Naive thymus-derived CD8-positive, alpha-beta T cell (primary cell): ENCODE data around the gene PGS1. TPM values are rescaled to one million over a fixed set of nuclear protein-coding genes. Genes with fewer than 3 reads are reported as not detected.

Source experiments
- ATAC-seq, 2 donors: fragments of 150-1000 bp; cut with Tn5 transposase in 1 of 2; sonication (Bioruptor Pico), chemical (Tn5 transposase) in 1 of 2; 1 replicate in 1 of 2; 2 replicates in 1 of 2; pipeline ENCODE4 v1.10.0; 2021; ENCODE audit warnings: mild to moderate bottlenecking in 2 of 2, moderate library complexity in 2 of 2
- POLR2A ChIA-PET: fragments of 350-600 bp; sonication (Branson Sonifier 250); formaldehyde crosslinking; loops from one replicate; lab custom pipeline; 2021; ENCODE audit warnings: antibody characterized with exemption; lab: Charles Lee
- DNase-seq, 10 donors: peaks; one replicate each; pipeline versions ENCODE4 v3.0.0 to v3.0.0-alpha.2; 2020 to 2022
- H3K27ac Mint-ChIP-seq, 10 donors: one replicate each; pipeline ENCODE4 v1.8.0; 2020 to 2022; ENCODE audit warnings: mild to moderate bottlenecking in 10 of 10, mixed read lengths in 10 of 10, moderate library complexity in 4 of 10, inconsistent platforms in 1 of 10
- H3K27me3 Mint-ChIP-seq, 5 donors: one replicate each; pipeline ENCODE4 v1.8.0; 2021 to 2022; ENCODE audit warnings: mixed read lengths in 5 of 5
- H3K36me3 Mint-ChIP-seq, 3 donors: one replicate each; pipeline ENCODE4 v1.8.0; 2020 to 2022; ENCODE audit warnings: mixed read lengths in 3 of 3, mild to moderate bottlenecking in 2 of 3, inconsistent platforms in 1 of 3
- H3K4me1 Mint-ChIP-seq, 4 donors: one replicate each; pipeline ENCODE4 v1.8.0; 2021 to 2022; ENCODE audit warnings: mixed read lengths in 4 of 4
- H3K4me3 Mint-ChIP-seq, 10 donors: one replicate each; pipeline ENCODE4 v1.8.0; 2020 to 2022; ENCODE audit warnings: mild to moderate bottlenecking in 10 of 10, mixed read lengths in 10 of 10, moderate library complexity in 6 of 10, inconsistent platforms in 1 of 10
- H3K9me3 Mint-ChIP-seq, 9 donors: one replicate each; pipeline ENCODE4 v1.8.0; 2020 to 2022; ENCODE audit warnings: mixed read lengths in 9 of 9, mild to moderate bottlenecking in 3 of 9, inconsistent platforms in 1 of 9, moderate library complexity in 1 of 9
- polyA plus RNA-seq, 3 donors: library from polyadenylated mRNA; unstranded; fragments of 300-500 nt; fragmentation: Illumina TruSeq; gene quantifications; one replicate each; pipeline ENCODE4 v1.2.3, GENCODE V29; 2021
- total RNA-seq, 8 experiments: library from RNA in 2 of 8; stranded (reverse) in 2 of 8; gene quantifications; one replicate each; pipeline ENCODE4 v1.2.3 and lab custom pipeline; 2021 to 2026

PGS1 gene
- total and polyA plus RNA-seq, 5 experiments from 2014 or later = 24.3 to 73.4 (median 46.6) TPM

DNA sequence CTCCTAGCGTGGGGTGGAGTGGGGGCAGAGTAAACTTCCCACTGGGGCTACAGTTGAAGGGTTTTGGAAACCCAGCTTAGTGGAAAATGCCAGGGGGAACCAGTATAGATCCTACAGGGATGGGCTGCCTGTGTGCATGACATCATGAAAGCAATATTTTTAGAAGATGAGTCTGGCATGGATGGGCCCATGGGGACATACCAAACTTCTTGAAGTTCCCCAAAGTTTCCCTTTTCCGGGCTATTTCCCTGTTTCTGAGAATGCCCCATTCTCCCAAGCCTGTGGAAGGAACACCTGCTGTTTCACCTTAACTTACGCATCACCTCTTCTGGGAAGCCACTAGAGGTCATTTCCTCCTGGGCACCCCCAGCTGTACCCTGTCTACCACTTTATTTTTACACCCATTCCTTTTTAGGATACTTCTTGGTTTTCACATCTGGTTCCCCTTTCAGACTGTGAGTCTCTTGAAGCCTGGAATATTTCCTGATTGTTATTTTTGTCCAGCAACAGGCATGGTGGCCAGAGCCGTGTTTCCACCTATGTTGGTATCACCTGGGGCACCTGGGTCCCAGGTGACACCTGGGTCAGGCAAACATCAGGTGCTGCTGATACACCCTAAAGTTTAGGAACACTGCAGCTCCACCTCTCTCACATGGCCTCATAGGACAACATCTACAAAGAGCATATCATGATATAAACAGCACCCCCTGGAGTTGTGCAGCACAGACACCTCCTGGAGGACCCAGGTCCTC lies 28.4 kb upstream of the PGS1 start:
- peak overlapping the region in 1 of 10 donors; percentile 47 for H3K4me3 Mint-ChIP-seq
- DNase-seq (no peak), ATAC-seq (no peak)
- POLR2A ChIA-PET = interaction anchor here (0.8 to 1.6 kb wide), 3 partner anchors 8 to 14 kb away, joined by 3 to 5 read pairs (median 3); no protein-coding TSS in a partner anchor
- H3K9me3 Mint-ChIP-seq = no peaks in the 10 kb centered on the region
- H3K27me3 Mint-ChIP-seq = no peaks in the 10 kb centered on the region
- H3K36me3 Mint-ChIP-seq = no peaks in the 10 kb centered on the region
- peak overlapping the region in 7 of 10 donors; percentile 22 to 81 (median 70) for H3K27ac Mint-ChIP-seq
- peaks cover 37 to 79% (median 71%) of the 10 kb centered on the region in 4 donors for H3K4me1 Mint-ChIP-seq

DNA sequence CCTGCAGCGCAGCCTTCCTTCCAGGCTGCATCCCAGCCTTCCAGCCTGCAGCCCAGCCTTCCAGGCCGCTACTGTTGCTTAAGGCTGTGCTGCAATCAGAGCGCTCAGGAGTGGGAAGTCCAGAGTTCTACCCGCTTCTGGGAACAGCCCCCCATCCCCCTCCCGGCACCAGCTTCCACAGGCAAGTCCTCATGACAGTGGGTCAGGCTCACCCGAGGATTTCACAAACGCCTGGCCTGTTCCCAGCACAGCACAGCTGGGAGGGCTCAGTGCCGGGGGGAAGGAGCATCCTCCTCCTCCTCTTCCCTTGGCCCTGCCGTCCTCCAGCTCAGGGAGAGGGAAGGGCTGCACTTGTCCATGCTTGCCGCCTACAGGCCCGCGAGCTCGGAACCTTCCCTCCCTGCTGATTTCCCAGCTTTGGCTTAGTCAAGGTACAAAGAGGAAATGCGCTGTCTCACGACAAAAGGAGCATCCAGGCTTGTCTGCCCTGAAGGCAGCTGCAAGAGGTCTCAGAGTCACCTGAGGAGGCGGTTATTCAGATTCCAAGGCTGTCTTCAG lies 26.9 kb upstream of the PGS1 start:
- Mint-ChIP-seq H3K27ac (peak overlapping the region in 8 of 10 donors; percentile 48 to 96 (median 74)), H3K4me3 (peak overlapping the region in 7 of 10 donors; percentile 39 to 81 (median 57)), H3K9me3 (no peaks in the 10 kb centered on the region), H3K4me1 (peaks cover 45 to 79% (median 74%) of the 10 kb centered on the region in 4 donors), H3K27me3 (no peaks in the 10 kb centered on the region), H3K36me3 (no peaks in the 10 kb centered on the region)
- no peak for ATAC-seq
- POLR2A ChIA-PET = interaction anchor here (0.7 to 1.6 kb wide), 5 partner anchors 13 to 393 kb away, joined by 3 to 6 read pairs (median 4); partner anchors contain the start of gene TNRC6C
- no peak for DNase-seq

DNA sequence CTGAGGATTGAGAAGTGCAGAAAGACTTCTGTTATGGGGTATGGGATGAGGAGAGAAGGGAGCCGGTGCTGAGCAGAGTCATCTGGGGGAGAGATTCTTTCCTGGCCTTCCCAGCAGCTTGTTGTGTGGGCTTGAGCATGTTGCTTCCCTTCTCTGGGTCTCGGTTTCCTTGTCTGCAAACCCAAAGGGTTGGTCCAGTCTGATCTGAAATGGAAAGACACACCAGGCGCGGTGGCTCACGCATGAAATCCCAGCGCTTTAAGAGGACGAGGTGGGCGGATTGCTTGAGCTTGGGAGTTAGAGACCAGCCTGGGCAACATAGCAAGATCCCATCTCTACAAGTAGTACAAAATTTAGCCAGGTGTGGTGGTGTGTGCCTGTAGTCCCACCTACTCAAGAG lies 24.6 kb upstream of the PGS1 start:
- Mint-ChIP-seq H3K27me3 (no peaks in the 10 kb centered on the region), H3K4me3 (peak overlapping the region; percentile 24 to 89 (median 84)), H3K27ac (peak overlapping the region; percentile 91 to 99 (median 93)), H3K4me1 (peaks cover 36 to 77% (median 74%) of the 10 kb centered on the region in 4 donors), H3K9me3 (no peaks in the 10 kb centered on the region), H3K36me3 (peaks cover 0 to 18% (median 1%) of the 10 kb centered on the region in 3 donors)
- ATAC-seq (no peak), DNase-seq (no peak)
- POLR2A ChIA-PET = interaction anchor here (0.6 to 1.0 kb wide), 2 partner anchors 29 to 61 kb away, joined by 3 read pairs; no protein-coding TSS in a partner anchor

DNA sequence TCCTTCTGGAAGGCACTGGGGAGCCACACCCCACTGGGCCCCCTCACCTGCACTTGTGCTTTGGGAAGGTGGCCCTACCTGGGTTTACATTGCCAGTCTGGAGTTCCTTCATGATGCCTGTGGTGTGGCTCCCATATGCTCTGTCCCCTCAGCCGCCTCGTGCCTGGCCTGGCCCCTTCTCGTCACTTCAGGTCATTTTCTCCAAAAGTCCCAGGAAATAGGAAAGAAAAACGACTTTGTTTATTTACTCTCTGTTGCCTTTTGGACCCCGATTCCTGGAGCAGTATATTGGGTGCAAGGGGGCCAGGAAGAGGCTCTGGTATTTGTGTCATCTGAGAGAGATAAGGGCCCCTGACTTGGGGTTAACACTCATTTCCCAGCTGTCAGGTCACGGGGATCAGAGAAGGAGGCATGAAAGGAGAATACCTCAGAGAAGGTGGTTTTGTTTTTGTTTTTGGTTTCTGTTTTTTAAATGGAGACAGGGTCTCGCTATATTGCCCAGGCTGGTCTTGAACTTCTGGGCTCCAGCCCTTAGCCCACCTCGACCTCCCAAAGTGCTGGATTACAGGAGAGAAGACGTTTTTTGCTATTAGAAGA lies 23.3 kb upstream of the PGS1 start:
- Mint-ChIP-seq H3K4me1 (peaks cover 31 to 68% (median 66%) of the 10 kb centered on the region in 4 donors), H3K27me3 (no peaks in the 10 kb centered on the region), H3K4me3 (peak overlapping the region; percentile 57 to 82 (median 72)), H3K27ac (peak overlapping the region; percentile 93 to 99 (median 97)), H3K36me3 (peaks cover 0 to 18% (median 1%) of the 10 kb centered on the region in 3 donors), H3K9me3 (no peaks in the 10 kb centered on the region)
- DNase-seq (peak in 6 of 10 donors; percentile 28 to 52 (median 44)), ATAC-seq (no peak)
- POLR2A ChIA-PET = interaction anchor here (0.7 kb wide), 1 partner anchor 20 kb away, joined by 3 read pairs; no protein-coding TSS in a partner anchor

DNA sequence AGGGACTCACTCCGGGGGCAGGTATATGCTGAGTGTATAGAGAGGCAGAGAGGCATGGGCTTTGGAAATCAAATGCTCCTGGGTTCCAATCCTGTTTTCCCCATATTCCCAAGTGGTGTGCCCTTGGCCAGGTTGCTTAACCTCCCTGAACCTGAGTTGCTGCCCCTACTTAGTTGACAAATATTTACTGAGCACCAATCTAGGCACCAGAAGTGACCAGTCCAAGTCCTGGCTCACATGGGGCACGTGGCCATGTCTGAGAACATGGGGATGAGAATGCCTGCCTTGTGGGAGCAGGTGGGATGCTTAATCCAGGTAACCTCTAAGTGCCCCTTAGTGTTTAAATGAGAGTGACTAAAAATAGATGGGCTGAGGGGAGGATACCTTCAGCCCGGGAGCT lies 22.7 kb upstream of the PGS1 start:
- Mint-ChIP-seq H3K27ac (peak overlapping the region; percentile 93 to 99 (median 97)), H3K4me1 (peaks cover 27 to 64% (median 62%) of the 10 kb centered on the region in 4 donors), H3K27me3 (no peaks in the 10 kb centered on the region), H3K36me3 (peaks cover 0 to 18% (median 1%) of the 10 kb centered on the region in 3 donors), H3K9me3 (no peaks in the 10 kb centered on the region), H3K4me3 (peak overlapping the region; percentile 59 to 90 (median 76))
- DNase-seq (peak in 1 of 10 donors; percentile 11), ATAC-seq (no peak)
- POLR2A ChIA-PET = no interaction called here

DNA sequence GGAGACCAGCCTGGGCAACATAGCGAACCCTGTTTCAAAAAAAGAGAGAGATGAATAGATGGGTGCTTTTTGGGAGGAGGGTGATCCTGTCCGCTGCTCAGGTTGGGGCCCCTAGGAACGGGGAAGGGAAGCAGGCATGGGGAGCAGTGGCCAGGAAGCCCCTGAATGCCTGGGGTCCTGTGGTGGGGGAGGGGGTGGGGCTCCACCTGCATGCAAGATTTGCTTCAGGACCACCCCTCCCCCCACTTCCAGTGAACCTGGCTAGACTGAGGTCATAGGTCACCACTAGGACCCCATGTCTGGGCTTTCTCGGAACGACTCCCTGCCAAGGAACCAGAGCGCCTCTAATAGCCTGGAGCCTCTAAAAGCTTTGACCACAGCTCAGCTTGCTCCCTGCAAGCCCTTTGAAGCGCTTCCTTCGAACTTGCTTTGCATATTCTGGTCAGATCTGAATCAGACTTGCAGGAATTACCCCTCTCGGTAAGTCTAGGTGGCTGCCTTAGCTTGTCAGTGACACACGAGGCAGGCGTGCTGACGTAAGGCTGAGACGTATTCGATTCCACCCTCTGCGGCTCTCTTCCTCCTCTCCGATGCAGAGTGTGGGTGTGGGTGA lies 22.2 kb upstream of the PGS1 start:
- DNase-seq (peak; percentile 62 to 96 (median 92)), ATAC-seq (peak; percentile 72 to 78)
- Mint-ChIP-seq H3K36me3 (peaks cover 0 to 18% (median 1%) of the 10 kb centered on the region in 3 donors), H3K4me1 (peaks cover 28 to 68% (median 63%) of the 10 kb centered on the region in 4 donors), H3K27ac (peak overlapping the region; percentile 93 to 99 (median 97)), H3K4me3 (peak overlapping the region; percentile 59 to 90 (median 76)), H3K9me3 (no peaks in the 10 kb centered on the region), H3K27me3 (no peaks in the 10 kb centered on the region)
- POLR2A ChIA-PET = interaction anchor here (0.6 to 0.7 kb wide), 2 partner anchors 27 to 1637 kb away, joined by 3 read pairs; no protein-coding TSS in a partner anchor

DNA sequence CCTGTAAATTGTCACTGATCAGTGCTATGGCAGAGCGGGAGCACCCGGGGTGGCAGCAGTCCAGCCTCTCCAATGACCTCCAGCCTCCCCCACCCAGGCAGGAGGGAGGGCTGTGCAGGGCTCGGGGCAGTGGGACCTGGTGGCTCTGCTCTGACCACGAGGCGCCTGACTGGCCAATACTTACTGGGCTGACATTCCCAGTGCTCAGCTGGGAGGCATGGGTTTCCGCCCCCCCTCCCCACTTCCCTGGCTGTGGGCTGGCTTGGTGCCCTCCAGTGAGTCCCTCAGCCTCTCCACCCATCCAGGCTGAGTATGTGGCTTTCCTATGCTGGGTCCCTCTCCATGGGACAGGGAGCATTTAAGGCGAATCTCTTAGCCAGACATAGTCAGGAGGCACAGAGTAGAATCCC lies 21.3 kb upstream of the PGS1 start:
- H3K36me3 Mint-ChIP-seq = peaks cover 0 to 18% (median 1%) of the 10 kb centered on the region in 3 donors
- H3K4me3 Mint-ChIP-seq = peak overlapping the region; percentile 73 to 90 (median 80)
- H3K27ac Mint-ChIP-seq = peak overlapping the region; percentile 82 to 99 (median 96)
- DNase-seq = no peak
- no peak for ATAC-seq
- H3K9me3 Mint-ChIP-seq = no peaks in the 10 kb centered on the region
- H3K4me1 Mint-ChIP-seq = peaks cover 28 to 67% (median 61%) of the 10 kb centered on the region in 4 donors
- no peaks in the 10 kb centered on the region for H3K27me3 Mint-ChIP-seq
- POLR2A ChIA-PET = interaction anchor here (4.4 to 6.0 kb wide), 2 partner anchors 12 to 16 kb away, joined by 18 to 55 read pairs; no protein-coding TSS in a partner anchor

DNA sequence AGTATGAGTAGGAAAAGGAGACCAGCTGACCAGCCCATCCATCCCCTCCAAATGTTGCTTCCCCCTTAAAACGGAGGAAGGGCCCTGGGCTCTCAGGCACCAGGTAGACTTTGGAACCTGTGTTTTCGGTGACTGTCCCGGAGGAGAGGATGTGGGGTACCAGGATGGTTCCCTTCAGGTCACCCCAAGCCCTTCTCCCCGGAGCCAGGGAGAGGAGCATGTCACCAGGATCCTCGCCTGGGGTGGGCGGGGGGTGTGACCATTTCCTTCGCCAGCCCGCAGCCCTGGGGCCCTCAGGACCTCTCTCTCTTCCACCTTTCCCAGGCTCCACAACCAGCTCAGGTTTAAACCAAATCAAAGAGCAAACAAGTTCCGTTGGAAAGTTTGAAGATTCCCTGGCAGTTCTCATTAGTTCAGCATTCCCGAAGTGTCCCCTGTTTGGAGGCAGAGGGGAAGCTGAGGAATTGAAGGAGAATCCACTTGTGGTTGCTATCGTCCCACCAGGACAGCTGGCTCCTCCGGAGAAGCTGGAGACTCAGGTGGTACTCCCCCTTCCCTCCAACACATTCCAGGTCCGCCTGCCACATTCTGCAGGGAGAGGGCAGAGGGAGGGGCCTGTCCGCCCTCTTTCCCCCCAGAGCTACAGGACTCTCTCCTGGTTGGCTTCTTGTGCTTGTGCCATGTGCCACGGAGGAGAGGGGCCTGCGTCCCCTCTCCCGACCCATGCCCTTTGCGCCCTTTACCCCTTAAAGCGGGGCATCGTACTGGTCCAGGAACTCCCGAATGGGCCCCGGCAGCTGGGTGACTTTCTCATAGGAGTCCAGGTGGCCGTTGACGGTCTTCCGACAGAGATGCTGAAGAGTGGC lies 20.5 kb upstream of the PGS1 start:
- H3K27me3 Mint-ChIP-seq = no peaks in the 10 kb centered on the region
- H3K27ac Mint-ChIP-seq = peak overlapping the region; percentile 82 to 99 (median 96)
- ATAC-seq = no peak
- peaks cover 0 to 18% (median 1%) of the 10 kb centered on the region in 3 donors for H3K36me3 Mint-ChIP-seq
- POLR2A ChIA-PET = interaction anchor here (0.7 to 6.0 kb wide), 6 partner anchors 13 to 308 kb away, joined by 4 to 55 read pairs (median 14); no protein-coding TSS in a partner anchor
- peak in 1 of 10 donors; percentile 11 for DNase-seq
- peak overlapping the region; percentile 73 to 90 (median 80) for H3K4me3 Mint-ChIP-seq
- H3K4me1 Mint-ChIP-seq = peaks cover 28 to 67% (median 58%) of the 10 kb centered on the region in 4 donors
- no peaks in the 10 kb centered on the region for H3K9me3 Mint-ChIP-seq

DNA sequence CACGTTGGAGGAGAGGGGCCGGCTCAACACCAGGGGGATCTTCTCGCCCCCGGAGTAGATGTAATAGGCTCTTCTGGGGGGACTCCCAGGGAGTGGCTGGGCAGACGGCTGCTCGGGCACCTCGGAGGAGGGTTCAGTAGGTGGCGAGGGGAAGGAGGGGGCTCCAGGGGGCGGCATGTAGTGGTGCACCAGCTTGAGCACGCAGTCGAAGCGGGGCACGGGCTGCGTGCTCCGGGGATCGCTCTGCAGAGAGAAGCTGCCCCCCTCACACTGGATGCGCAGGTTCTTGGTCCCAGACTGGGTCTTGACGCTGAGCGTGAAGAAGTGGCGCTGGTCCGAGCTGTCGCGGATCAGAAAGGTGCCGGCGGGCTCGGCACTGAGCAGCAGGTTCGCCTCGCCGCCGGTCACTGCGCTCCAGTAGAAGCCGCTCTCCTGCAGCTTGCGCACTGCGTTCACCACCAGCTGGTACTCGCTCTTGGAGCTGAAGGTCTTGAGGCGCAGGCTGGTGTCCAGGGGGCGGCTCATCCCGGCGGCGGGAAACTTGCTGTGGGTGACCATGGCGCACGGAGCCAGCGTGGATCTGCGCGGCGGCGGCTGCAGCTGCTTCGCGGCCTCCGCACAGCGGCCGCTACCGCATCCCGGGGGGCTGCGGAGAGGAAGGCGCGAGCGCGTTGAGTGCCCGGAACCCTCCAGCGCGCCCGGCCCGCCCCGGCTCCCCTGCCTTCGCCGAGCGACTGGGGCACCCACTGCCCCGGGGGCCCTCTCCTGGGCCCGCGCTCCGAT lies 19.7 kb upstream of the PGS1 start:
- DNase-seq (peak in 3 of 10 donors; percentile 48 to 69 (median 49)), ATAC-seq (no peak)
- Mint-ChIP-seq H3K4me3 (peak overlapping the region; percentile 73 to 90 (median 80)), H3K36me3 (peaks cover 0 to 18% (median 1%) of the 10 kb centered on the region in 3 donors), H3K4me1 (peaks cover 24 to 61% (median 52%) of the 10 kb centered on the region in 4 donors), H3K27me3 (no peaks in the 10 kb centered on the region), H3K27ac (peak overlapping the region in 9 of 10 donors; percentile 13 to 99 (median 96)), H3K9me3 (no peaks in the 10 kb centered on the region)
- POLR2A ChIA-PET = interaction anchor here (1.1 to 6.0 kb wide), 5 partner anchors 14 to 106 kb away, joined by 4 to 55 read pairs (median 18); no protein-coding TSS in a partner anchor

DNA sequence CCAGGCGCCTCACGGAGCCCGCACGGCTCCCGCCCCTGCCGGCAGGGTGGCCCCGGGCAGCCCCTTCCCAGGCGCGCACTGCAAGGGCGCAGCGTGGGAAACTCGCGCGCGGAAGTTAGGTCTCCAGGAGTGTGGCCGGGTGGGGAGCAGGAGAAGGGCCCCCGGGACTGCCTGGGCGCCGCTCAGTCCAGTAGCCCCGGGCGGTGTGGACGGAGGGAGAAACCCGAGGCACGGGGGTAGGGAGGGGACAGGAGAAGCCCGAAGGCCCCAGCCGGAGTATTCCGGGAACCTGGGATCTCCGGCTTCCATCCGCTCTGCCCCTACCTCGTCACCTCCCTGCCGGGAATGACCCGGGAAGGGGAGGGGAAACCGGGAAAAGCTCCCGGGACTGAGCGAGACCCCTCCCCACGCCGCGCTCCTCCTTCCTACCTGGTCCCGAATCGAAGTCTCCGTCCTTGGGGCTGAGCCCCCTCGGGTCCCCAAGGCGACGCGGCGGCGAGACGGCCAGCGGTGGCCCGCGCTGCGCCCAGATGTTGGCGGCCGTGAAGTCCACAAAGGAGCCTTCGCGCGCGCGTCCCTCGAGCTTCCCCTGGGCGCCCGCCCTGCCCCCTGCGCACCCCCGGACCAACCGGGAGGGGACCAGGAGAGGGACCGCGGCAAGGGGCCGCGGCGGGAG lies 19.0 kb upstream of the PGS1 start:
- peaks cover 21 to 54% (median 47%) of the 10 kb centered on the region in 4 donors for H3K4me1 Mint-ChIP-seq
- H3K36me3 Mint-ChIP-seq = peaks cover 0 to 18% (median 1%) of the 10 kb centered on the region in 3 donors
- no peaks in the 10 kb centered on the region for H3K27me3 Mint-ChIP-seq
- POLR2A ChIA-PET = interaction anchor here (0.5 to 6.0 kb wide), 10 partner anchors 14 to 108 kb away, joined by 3 to 55 read pairs (median 7); no protein-coding TSS in a partner anchor
- H3K4me3 Mint-ChIP-seq = peak overlapping the region; percentile 68 to 90 (median 76)
- no peak for ATAC-seq
- H3K9me3 Mint-ChIP-seq = no peaks in the 10 kb centered on the region
- DNase-seq = peak in 4 of 10 donors; percentile 38 to 52 (median 44)
- H3K27ac Mint-ChIP-seq = peak overlapping the region in 7 of 10 donors; percentile 19 to 91 (median 75)
